GM18909 (cell line): Measurements from ENCODE around the gene PAK3.
A peak's percentile ranks its signal among the peaks of the same experiment; 100 is the strongest.

Experiments
- ATAC-seq: cut with Tn5 transposase; IDR thresholded peaks from one replicate; pipeline ENCODE4 v1.9.1; 2021; ENCODE audit warnings: mild to moderate bottlenecking; ENCODE audit not compliant: unreplicated experiment, poor library complexity

PAK3 gene

DNA sequence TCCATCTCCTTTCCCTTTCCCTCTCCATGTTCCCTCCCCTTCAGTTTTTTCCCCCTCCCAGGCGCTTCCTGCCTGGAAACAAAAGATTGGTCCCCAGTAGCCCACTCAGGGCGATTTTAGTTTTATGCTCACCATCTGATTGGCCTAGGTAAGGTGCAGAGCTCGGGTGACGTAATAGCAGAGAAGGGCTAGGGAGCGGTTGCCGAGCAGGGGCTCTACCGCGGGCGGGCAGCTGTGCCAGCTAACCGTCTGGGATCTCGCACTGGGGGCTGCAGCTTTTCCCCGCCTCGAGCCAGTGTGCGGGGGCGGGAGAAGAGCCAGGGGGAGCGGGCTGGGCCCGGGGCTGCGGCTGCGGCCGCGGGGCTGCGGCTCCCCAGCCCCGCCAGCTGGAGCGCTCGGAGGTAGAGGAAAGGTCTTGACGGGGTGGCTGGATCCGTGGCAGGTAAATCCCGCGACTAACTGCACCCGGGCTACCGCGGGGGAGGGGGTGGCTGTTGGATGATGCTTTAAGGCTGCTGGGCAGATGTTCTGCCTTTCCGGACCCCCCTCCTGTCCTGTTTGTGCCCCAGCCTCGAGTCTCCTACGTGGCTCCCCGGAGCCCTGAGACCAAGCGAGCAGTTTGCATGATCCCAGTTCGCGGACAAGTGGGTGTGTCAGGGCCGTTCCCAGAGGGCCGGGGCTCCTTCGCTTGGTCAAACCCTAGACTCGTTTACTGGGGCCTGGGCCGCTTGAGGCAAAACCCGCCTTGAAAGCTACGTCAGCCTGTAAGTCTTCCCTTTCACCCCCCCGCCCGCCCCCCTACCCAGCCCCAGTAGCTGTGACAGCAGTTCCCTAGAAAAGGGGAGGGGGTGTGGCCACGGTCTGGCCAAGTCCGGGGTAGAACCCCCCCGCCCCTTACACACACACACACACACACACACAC is at the start of gene PAK3:
Gene PAK3, plus strand, starts transcription at position 218 of the 922 bp plus-strand sequence. CDS start 26,913 bp downstream, outside the sequence.
- ATAC-seq: peak; percentile 54

DNA sequence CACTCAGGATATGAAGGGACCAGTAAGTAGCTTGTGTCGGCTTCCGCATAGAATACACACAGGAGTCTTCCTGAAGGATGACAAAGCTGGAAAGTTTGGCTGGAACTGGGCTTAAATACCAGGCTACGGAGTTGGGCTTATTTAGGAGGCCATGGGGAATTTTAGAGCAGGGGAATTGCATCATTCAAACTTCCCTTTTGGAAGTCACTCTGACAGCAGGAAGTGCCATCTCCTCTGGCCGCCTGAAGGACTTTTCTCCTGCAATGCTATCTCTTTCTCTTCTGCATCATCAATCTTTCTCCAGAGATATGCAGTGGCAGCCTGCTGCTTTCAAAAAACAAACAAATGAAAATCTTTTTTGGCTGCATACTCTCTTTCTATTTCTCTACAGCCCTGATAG is 48.4 kb upstream of the PAK3 start:
- no peak for ATAC-seq

DNA sequence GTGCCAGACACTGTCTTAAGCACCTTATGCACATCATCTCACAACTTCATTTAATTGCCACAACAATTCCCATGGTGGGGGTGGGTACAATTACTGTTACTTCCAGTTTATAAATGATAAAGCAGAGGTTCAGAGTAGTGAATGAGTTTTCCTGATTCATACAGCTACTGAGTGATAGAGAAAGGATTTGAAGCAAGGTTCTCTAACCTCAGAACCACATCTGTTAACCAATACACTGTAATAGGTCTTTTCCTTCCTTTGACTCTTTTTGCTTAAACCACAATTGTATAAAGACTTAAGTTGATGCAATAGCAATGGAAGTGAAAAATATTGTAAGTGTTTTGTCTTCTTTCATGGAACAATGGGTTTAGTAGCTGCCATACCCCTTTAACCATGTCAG is 43.5 kb upstream of the PAK3 start:
- no peak for ATAC-seq

DNA sequence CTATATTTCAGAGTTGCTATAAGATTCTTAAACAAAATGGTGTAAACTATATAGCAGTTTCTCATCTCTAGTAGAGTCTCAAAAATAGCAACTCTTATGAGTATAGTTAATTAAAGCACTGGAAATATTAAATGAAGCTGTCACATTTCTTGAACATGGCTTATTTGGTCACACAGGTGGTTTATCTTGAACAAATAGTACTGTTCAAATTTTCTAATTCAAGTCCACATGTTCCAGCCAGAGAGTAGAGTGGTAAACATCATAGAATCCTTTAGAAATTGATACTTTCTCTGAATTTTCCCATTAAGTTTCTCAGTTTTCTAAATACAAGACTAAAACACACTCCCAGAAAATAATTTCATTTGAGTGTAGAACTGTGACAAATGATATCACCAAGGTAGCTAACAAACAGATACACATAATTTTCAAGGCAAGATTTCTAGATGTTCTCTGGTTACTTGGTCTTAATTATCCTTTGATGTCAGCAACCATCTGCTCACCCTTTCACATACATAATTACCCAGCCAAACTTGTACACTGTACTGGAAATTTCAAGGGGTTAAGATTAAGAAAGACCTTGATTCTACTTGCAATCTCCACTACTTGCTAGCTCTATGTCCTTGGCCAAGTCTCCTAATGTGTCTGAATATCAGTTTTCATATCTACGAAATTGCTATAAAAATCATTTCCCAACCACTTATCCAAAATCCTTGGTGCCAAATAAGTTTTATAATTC is 24.3 kb upstream of the PAK3 start:
- no peak for ATAC-seq

DNA sequence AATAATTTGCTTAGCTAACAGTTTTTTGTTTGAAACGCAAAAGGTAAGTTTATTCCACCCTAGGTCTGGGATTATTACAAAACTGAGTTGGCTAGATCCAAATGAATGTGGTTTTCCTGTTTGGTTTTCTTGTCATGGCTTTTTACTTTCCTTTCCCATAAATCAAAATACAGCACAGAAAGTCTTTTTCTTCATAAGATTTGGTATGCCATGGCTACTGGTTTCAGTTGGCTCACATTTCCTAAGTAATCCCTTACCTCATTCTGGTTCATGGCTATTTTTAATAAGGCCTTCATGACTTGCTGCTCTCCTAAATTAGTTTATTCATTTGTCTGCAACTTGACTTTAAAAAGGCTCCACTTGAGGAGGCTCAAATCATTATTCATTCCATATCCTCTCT is 12.9 kb upstream of the PAK3 start:
- ATAC-seq: no peak

DNA sequence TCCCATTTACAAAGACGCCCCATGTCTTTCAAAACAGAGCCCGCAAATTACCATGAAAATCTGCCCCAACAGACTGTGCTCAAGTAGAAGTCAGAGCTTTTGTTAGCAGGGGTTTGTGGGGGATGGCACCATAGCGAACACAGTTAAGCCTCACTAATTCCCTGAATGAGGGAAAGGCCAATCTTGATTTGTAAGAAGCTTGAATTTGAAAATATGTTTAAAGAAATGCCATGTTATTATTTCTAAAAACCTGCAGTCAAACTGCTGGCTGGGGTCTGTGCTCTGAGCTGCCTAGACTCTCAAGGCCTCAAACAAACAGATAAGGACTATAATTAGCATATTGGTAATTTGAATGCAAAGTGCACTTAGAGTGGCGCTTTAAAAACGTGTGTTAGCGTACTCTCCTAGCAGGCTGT is 9.4 kb upstream of the PAK3 start:
- ATAC-seq: no peak

DNA sequence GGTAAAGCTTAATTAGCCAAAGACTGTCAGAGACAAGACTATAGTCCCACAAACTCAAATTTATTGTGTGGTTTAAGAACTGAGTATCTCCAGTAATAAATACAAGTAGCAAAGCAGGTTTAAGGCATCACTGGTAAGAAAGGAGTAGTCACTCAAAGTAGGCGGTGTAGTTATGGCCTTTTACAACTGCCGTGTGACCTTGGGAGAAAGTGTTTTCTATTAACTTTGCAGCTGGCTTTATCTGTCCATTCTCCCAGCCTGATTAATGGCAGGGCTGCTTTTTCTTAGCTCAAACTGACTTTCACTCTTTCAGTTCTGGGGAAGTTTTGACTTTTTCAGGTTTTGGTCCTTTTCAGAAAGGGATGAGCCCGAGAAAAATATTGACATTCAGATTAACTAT is 7.4 kb upstream of the PAK3 start:
- ATAC-seq: no peak

DNA sequence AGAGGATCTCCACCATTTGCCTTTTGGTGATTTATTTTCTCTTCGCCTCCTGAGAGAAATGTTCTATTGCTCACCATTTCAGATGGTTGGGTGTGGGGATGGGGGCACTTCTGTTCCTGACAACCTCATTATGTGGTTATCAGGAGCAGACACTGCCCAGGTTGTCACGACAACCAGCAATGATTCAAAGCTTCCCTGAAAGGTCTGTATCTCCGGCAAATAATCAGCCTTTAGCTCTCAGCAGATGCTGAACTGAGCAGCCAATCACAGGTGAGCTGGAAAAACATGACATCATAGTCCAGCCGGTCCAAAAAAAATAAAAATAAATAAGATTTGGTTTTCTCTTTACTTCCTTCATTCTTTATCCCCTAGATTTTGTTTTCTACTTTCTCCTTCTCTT is 5.5 kb upstream of the PAK3 start:
- no peak for ATAC-seq

DNA sequence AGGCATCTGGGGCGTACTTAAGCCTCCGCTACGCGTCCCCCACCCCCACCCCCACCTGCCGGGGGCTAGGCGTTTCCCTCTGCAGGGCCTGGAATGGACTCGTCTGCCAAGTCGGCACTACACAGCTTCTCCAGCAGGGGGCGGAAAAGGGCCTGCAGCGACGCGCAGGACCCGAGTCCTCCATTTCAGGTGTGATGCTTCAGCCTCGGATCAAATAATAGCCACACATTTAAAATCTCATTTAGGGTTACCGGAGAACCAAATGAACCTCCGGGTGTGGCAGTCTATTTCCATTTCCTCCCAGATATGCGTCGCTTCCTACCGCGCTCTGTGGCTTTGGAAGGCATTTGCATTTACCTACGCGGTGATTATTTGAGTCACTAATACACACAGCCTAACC is 2.9 kb downstream of the PAK3 start:
- peak; percentile 72 for ATAC-seq

- peak; percentile 70 for ATAC-seq
These were observed 4.2 kb downstream of the PAK3 start for GRCh38 chrX:111100191-111100590.

- no peak for ATAC-seq
These were observed 5.6 kb downstream of the PAK3 start for GRCh38 chrX:111101580-111101979.

GRCh38 chrX:111102636-111103035 is 6.6 kb downstream of the PAK3 start:
- ATAC-seq: no peak

GRCh38 chrX:111103246-111103645 is 7.3 kb downstream of the PAK3 start:
- ATAC-seq: no peak

- no peak for ATAC-seq
These were observed 14.2 kb downstream of the PAK3 start for GRCh38 chrX:111110098-111110775.

DNA sequence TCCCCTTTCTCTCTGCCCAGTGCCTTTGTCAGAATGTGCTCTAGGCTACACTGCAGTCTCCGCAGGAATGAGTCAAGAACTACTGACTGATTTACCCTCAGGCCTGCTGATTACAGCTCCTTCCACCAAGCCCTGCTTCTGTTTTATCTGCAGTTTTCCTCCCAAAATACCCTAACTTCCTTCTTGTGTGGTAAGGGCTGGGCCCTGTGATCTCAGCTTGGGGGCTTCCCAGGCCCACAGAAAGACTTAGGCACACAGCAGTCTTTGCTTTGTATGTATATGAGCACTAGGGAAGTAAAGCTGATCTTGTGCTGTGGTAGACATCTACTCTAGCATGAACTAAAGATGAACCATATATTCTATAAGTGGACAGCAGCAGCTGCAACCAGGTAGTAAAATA is 18.8 kb downstream of the PAK3 start:
- peak; percentile 45 for ATAC-seq

DNA sequence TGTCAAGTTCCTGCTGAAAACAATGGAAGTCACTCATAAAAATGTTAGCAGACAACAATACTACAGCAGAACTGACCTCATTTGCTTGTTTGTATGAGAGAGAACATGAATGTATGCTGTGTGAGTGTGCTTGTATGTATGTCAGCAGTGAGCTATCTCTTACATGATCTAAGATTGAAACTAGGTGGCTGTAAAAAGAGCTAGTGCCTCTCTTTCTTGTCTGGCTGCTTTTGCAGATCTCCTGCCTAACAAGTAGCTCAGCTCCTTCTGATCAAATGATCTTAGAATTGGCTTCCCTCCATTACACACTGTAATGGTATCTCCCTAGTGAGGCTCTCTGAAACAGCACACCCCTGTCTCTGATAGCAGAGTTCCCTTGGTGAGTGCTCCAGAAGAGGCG is 20.7 kb downstream of the PAK3 start:
- ATAC-seq: no peak

DNA sequence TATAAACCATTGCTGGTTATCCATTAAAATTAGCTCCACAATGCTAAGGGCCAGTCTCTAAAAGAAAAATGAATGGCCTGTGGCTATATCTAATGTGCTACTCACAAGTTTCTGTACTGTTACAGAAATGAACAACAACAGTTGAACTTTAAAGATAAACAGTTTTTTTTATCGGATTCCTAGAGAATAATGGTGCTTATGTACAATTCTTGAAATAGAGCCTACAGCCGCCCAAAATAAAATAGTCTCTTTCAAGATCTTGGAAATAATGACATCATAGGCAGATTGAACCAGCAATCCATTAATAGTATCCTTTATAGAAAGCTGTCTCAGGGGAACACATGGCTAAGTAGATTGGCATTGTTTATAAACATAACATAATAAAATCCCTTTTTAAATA is 23.4 kb downstream of the PAK3 start:
- ATAC-seq: no peak

DNA sequence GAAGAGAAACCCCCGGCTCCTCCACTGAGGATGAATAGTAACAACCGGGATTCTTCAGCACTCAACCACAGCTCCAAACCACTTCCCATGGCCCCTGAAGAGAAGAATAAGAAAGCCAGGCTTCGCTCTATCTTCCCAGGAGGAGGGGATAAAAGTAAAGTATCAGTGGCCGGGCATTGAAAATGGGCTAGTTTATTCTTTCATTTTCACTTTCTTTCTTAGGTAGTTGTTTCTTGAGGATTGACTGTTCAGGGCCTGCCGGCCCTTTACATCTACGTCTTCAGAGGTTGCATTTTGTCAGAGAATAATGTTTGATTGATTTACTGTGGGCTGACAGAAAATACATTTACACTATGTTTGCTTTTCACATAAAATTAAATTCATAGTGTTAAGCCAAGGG is 27.1 kb downstream of the PAK3 start:
- no peak for ATAC-seq

DNA sequence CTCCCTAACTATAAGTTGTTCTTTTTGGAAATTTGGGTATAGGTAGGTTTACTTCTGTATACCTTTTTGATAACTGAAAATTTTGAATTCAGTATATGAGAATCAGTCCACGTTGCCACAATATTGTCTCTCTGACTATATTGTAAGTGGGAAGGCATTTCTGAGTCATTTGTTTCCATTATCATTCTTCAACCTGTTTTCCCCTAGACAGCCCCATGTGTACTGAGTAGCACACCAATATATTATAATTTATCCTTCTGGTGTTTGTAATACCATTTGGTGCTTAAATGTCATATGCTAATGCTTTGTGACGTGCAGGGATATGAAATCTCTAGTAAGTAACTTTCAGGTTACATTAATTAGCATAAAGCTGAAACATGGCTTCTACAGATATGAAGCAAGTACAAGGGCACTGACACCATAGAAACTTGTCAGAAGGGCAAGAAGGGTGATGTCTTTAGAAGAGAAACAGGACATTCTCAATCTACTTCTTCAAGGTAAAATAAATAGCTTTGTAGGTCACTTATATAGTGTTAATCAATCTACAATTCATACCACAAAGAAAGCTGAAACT is 27.7 kb downstream of the PAK3 start:
- no peak for ATAC-seq

DNA sequence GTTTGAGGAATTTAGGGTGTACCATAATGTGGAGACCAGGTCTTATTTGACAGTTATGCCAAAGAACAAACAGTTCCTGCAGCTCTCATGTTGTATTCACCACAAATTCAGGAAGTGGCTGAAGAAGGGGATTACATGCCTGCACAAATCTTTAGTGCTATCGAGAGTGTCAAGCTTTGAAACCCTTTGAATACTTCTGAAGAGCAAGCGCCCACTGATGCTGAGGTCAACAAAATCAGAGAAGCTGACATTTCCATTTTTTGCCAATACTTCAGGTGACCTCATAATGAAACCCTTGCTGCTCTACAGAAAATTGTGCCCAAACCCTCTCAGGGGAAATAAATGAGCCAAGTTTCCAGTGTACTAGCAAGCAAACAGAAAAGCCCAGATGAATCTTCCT is 28.4 kb downstream of the PAK3 start:
- peak; percentile 43 for ATAC-seq

- ATAC-seq: no peak
These were observed 31.0 kb downstream of the PAK3 start for GRCh38 chrX:111127038-111127437.
